Nephron (organoid): ENCODE data around the gene AGFG1.

Experiments used
- H3K27ac Mint-ChIP-seq, 3 experiments: 2 replicates each; pipeline ENCODE4 v1.8.0; 2020; ENCODE audit warnings: mixed read lengths in 3 of 3, mild to moderate bottlenecking in 2 of 3, moderate library complexity in 1 of 3
- H3K27me3 Mint-ChIP-seq: 2 replicates; pipeline ENCODE4 v1.8.0; 2021; ENCODE audit warnings: low read depth, mild to moderate bottlenecking, moderate library complexity, mixed read lengths
- H3K36me3 Mint-ChIP-seq: 2 replicates; pipeline ENCODE4 v1.8.0; 2020; ENCODE audit warnings: low read depth, mixed read lengths
- H3K4me1 Mint-ChIP-seq: 2 replicates; pipeline ENCODE4 v1.8.0; 2020; ENCODE audit warnings: mixed read lengths
- H3K4me3 Mint-ChIP-seq, 3 experiments: 2 replicates each; pipeline ENCODE4 v1.8.0; 2020; ENCODE audit warnings: mild to moderate bottlenecking in 3 of 3, mixed read lengths in 3 of 3, moderate library complexity in 2 of 3
- H3K9me3 Mint-ChIP-seq: 2 replicates; pipeline ENCODE4 v1.8.0; 2020; ENCODE audit warnings: mixed read lengths
- TF ChIP-seq, protein P1 (sequence below), 3 experiments: fragments of 200-600 bp; sonication (generic); IDR thresholded peaks; one replicate each; pipeline ENCODE4 v1.5.0; 2021; ENCODE audit warnings: antibody characterized with exemption in 3 of 3; ENCODE audit not compliant: unreplicated experiment in 3 of 3

AGFG1 gene

DNA sequence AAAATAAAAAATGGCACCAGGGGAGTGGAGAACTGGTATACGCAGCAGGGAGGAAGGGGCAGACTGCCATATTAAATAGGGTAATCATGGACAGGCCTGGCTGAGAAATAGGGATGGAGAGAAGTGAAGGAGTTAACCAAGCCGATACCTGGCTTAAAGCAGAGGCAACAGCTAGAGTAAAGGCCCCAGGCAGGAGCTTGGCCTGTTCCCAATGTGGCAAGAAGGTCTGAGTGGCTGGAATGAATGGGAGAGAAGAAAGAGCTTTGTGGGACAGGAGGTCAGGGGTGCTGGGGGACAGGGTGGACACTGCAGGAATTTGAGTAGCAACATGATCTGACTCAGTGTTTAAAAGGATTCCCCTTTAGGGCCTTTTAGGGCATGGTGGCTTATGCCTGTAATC lies 15.9 kb upstream of the AGFG1 start:
- Mint-ChIP-seq H3K9me3 (no peaks in the 10 kb centered on the region), H3K4me1 (no peaks in the 10 kb centered on the region), H3K36me3 (no peaks in the 10 kb centered on the region), H3K4me3 (no peak overlapping the region), H3K27me3 (peaks cover 11% of the 10 kb centered on the region), H3K27ac (no peak overlapping the region)
- TF ChIP-seq, protein P1, sequence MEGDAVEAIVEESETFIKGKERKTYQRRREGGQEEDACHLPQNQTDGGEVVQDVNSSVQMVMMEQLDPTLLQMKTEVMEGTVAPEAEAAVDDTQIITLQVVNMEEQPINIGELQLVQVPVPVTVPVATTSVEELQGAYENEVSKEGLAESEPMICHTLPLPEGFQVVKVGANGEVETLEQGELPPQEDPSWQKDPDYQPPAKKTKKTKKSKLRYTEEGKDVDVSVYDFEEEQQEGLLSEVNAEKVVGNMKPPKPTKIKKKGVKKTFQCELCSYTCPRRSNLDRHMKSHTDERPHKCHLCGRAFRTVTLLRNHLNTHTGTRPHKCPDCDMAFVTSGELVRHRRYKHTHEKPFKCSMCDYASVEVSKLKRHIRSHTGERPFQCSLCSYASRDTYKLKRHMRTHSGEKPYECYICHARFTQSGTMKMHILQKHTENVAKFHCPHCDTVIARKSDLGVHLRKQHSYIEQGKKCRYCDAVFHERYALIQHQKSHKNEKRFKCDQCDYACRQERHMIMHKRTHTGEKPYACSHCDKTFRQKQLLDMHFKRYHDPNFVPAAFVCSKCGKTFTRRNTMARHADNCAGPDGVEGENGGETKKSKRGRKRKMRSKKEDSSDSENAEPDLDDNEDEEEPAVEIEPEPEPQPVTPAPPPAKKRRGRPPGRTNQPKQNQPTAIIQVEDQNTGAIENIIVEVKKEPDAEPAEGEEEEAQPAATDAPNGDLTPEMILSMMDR (IDR thresholded peaks at IDR 0.05; ENCODE audit: unreplicated experiment in 3 of 3) = no peak

DNA sequence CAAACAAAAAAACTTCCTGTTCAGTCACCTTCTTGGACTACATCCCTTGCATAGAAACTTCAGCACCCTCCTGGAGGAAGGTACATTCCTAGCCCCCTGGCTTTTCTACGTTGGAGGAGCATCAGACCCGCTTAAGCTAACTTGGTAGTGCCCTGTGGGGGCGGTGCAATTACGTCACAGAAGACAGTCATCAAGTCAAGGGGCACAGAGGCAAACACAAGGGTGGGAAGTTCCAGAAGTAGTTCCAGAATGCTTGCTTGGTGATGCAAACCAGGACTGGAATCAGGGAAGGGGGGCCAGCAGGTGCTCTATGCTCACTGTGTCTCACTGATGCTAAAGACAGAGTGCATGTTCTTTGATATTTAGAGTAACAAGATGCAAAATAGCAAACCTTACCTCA lies 15.2 kb upstream of the AGFG1 start:
- no peak overlapping the region for H3K4me3 Mint-ChIP-seq
- TF ChIP-seq, protein P1 (IDR thresholded peaks at IDR 0.05; ENCODE audit: unreplicated experiment in 3 of 3) = no peak
- H3K36me3 Mint-ChIP-seq = no peaks in the 10 kb centered on the region
- H3K27me3 Mint-ChIP-seq = peaks cover 11% of the 10 kb centered on the region
- H3K4me1 Mint-ChIP-seq = no peaks in the 10 kb centered on the region
- no peaks in the 10 kb centered on the region for H3K9me3 Mint-ChIP-seq
- H3K27ac Mint-ChIP-seq = no peak overlapping the region

DNA sequence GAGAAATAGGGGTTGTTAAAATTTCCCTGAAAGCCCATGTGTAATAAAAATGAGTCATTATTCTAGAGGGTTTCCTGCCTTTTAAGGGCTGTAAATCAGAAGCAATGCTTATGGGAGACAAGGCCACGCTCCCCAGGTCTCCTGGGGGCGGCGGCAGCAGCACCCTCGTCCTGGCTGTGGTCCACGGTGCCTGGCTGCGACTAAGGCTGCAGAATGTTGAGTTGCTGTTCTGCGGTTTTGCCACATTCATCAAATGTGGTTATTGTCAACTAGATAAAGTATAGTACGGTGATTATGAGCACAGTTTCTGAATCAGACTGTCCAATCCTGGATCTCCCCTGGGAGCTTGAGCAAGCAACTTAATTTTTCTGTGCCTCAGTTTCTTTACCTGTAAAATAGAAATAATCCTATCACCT lies 11.9 kb upstream of the AGFG1 start:
- Mint-ChIP-seq H3K27me3 (peaks cover 5% of the 10 kb centered on the region), H3K36me3 (no peaks in the 10 kb centered on the region), H3K9me3 (no peaks in the 10 kb centered on the region), H3K27ac (no peak overlapping the region), H3K4me1 (peaks cover 8% of the 10 kb centered on the region), H3K4me3 (no peak overlapping the region)
- TF ChIP-seq, protein P1 (IDR thresholded peaks at IDR 0.05; ENCODE audit: unreplicated experiment in 3 of 3) = no peak

DNA sequence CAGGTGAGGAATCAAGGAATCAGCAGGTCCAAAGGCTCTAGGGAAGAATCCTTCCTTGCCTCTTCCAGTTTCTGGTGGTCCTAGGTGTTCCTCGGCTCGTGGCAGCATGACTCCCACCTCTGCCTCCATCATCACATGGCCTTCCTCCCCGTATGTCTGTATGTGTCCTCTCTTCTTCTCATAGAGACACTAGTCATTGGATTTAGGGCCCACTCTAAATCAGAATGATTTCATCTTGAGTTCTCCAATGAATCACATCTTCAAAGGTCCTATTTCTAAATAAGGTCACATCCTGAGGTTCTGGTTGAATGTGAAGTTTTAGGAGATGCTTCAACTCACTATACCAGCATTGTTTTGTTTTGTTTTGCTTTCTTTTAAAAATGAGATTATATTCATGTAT lies 11.1 kb upstream of the AGFG1 start:
- Mint-ChIP-seq H3K36me3 (no peaks in the 10 kb centered on the region), H3K27ac (no peak overlapping the region), H3K9me3 (no peaks in the 10 kb centered on the region), H3K4me3 (no peak overlapping the region), H3K27me3 (peaks cover 5% of the 10 kb centered on the region), H3K4me1 (peaks cover 8% of the 10 kb centered on the region)
- TF ChIP-seq, protein P1 (IDR thresholded peaks at IDR 0.05; ENCODE audit: unreplicated experiment in 3 of 3) = no peak

DNA sequence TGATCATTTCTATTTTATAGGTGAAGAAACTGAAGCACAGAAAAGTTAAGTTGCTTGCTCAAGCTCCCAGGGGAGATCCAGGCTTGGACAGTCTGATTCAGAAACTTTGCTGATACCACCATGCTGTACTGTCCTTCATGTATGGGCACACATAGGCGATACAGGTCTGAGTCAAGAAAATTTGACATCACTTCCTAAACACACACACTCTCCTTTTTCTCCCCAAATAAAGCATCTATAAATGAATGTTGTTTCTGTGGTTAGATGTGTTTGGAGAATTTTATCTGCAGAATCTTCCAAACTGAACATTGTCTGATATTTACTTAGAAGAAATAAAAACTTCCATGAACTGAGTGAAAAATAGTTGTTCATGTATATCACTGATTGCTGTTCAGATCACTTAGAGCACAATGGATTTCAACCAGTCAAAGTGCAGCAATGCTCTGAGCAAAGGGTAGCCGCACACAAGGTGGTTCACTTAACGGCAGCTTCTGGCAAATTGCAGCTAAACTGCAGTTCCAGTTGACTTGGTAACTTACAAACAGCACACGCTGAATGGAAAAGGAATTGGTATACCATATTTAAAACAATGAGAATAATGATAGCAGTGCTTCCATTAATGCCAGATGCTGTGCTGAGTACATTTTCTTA lies 10.0 kb upstream of the AGFG1 start:
- H3K9me3 Mint-ChIP-seq = no peaks in the 10 kb centered on the region

More for the DNA sequence above, 10.0 kb upstream of the AGFG1 start:
- Mint-ChIP-seq H3K36me3 (no peaks in the 10 kb centered on the region), H3K4me1 (peaks cover 8% of the 10 kb centered on the region), H3K27me3 (peaks cover 7% of the 10 kb centered on the region), H3K27ac (no peak overlapping the region), H3K4me3 (no peak overlapping the region)
- TF ChIP-seq, protein P1 (IDR thresholded peaks at IDR 0.05; ENCODE audit: unreplicated experiment in 3 of 3) = no peak
